Panc1 (cell line): ENCODE data around the gene HSD17B7.

Experiments
- CTCF ChIP-seq: fragments of 450-650 bp; IDR thresholded peaks from 2 replicates; pipeline ENCODE4 v1.5.1; 2017; ENCODE audit warnings: mild to moderate bottlenecking
- POLR2AphosphoS5 ChIP-seq: IDR thresholded peaks from 2 replicates; pipeline ENCODE4 v1.6.1; 2012; ENCODE audit warnings: mild to moderate bottlenecking, low read depth, low read length, moderate library complexity
- SIN3A ChIP-seq: IDR thresholded peaks from 2 replicates; pipeline ENCODE4 v1.6.1; 2012; ENCODE audit warnings: low read depth, mild to moderate bottlenecking, low read length, moderate library complexity, borderline replicate concordance; ENCODE audit not compliant: insufficient read depth
- TCF7L2 ChIP-seq: IDR thresholded peaks from 2 replicates; pipeline ENCODE4 v1.6.1; 2011; ENCODE audit warnings: mild to moderate bottlenecking, low read depth, low read length, inconsistent platforms

- peak; percentile 20; the same call in 1 of the 2 replicates for TF ChIP-seq CTCF
- TF ChIP-seq TCF7L2 = no peak
- TF ChIP-seq POLR2AphosphoS5 = no peak
- no peak for TF ChIP-seq SIN3A
These were observed 34.0 kb upstream of the HSD17B7 start for GRCh38 chr1:162756523-162756922.
